HG02610 (cell line): ENCODE results near the gene BRAT1.
"Not testable (repeated sequence)": the region's sequence is repeated elsewhere in the genome, so short reads cannot be mapped to it uniquely, and the experiment has no call there.

Experiments
- ATAC-seq: cut with Tn5 transposase; IDR thresholded peaks from one replicate; pipeline ENCODE4 v1.9.1; 2021; ENCODE audit warnings: mild to moderate bottlenecking, moderate library complexity; ENCODE audit not compliant: unreplicated experiment

BRAT1 gene

GRCh38 chr7:2564970-2565540, 9.7 kb upstream of the BRAT1 start:
- no peak for ATAC-seq

- not testable (repeated sequence) for ATAC-seq
Observed at GRCh38 chr7:2563955-2564354, 8.6 kb upstream of the BRAT1 start.

GRCh38 chr7:2559283-2559950, 4.1 kb upstream of the BRAT1 start:
- peak; percentile 8 for ATAC-seq

GRCh38 chr7:2558629-2559282, 3.4 kb upstream of the BRAT1 start, which contains the start of gene IQCE:
Gene IQCE, plus strand, starts transcription at chr7:2558979. Its CDS starts 203 bp downstream, at chr7:2559182.
- peak; percentile 60 for ATAC-seq

- no peak for ATAC-seq
Observed at GRCh38 chr7:2554661-2555111, 638 bp downstream of the BRAT1 start.

GRCh38 chr7:2553831-2554581, 1.3 kb downstream of the BRAT1 start:
- no peak for ATAC-seq

GRCh38 chr7:2553108-2553507, 2.2 kb downstream of the BRAT1 start:
- no peak for ATAC-seq

- ATAC-seq = no peak
Observed at GRCh38 chr7:2551418-2551817, 3.9 kb downstream of the BRAT1 start.

- ATAC-seq = no peak
Observed at GRCh38 chr7:2546776-2547586, 8.3 kb downstream of the BRAT1 start.

- no peak for ATAC-seq
Observed at GRCh38 chr7:2545746-2546425, 9.4 kb downstream of the BRAT1 start.

GRCh38 chr7:2544541-2545188, 10.7 kb downstream of the BRAT1 start:
- ATAC-seq = no peak

- ATAC-seq = no peak
Observed at GRCh38 chr7:2542916-2543871, 12.1 kb downstream of the BRAT1 start.

GRCh38 chr7:2542011-2542915, 13.1 kb downstream of the BRAT1 start:
- ATAC-seq = no peak

GRCh38 chr7:2541291-2542010, 13.9 kb downstream of the BRAT1 start:
- ATAC-seq = no peak

GRCh38 chr7:2540641-2541051, 14.7 kb downstream of the BRAT1 start:
- ATAC-seq = no peak

GRCh38 chr7:2540133-2540532, 15.2 kb downstream of the BRAT1 start:
- no peak for ATAC-seq
